Jurkat, Clone E6-1 (cell line): ENCODE results near the gene SGIP1.

Source experiments
- DNase-seq: peaks from one replicate; pipeline ENCODE4 v3.0.0-alpha.2; 2011; ENCODE audit warnings: low read depth, low spot score
- H3K4me3 ChIP-seq: 2 replicates; pipeline ENCODE4 v1.5.1; 2011; ENCODE audit warnings: mild to moderate bottlenecking, low read length, control low read depth, moderate library complexity

The SGIP1 gene

GRCh38 chr1:66546047-66546810, 12.3 kb downstream of the SGIP1 start:
- H3K4me3 ChIP-seq = no peak overlapping the region
- no peak for DNase-seq

GRCh38 chr1:66549017-66549416, 15.1 kb downstream of the SGIP1 start:
- DNase-seq = no peak
- no peak overlapping the region for H3K4me3 ChIP-seq

GRCh38 chr1:66550243-66550642, 16.3 kb downstream of the SGIP1 start:
- no peak for DNase-seq

GRCh38 chr1:66552287-66552686, 18.3 kb downstream of the SGIP1 start:
- H3K4me3 ChIP-seq = no peak overlapping the region
- no peak for DNase-seq

More at GRCh38 chr1:66550243-66550642, 16.3 kb downstream of the SGIP1 start:
- H3K4me3 ChIP-seq = no peak overlapping the region

GRCh38 chr1:66552829-66553228, 18.9 kb downstream of the SGIP1 start:
- H3K4me3 ChIP-seq = no peak overlapping the region
- no peak for DNase-seq

- H3K4me3 ChIP-seq = no peak overlapping the region
- DNase-seq = no peak
These were observed 19.9 kb downstream of the SGIP1 start for GRCh38 chr1:66553846-66554245.

GRCh38 chr1:66556161-66556611, 22.2 kb downstream of the SGIP1 start:
- no peak for DNase-seq
- H3K4me3 ChIP-seq = no peak overlapping the region

DNA sequence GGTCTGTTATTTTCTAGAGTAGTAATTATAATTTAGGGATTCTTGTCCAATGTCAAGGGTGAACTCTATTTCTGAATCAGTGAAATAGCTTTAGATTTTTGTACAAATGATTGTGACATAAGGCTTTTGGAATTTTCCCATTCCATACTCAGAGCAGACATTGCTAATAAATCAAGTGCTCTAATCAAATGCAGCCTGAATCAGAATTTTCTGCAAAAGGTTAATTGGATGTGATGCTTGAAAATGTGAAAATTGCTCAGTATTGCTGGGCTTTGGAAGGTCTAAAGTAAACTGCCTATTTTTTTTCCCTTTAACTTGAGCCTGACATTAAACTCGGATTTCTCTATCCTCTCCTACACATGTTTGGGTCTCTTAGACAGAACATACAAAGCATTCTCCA, 23.2 kb downstream of the SGIP1 start:
- no peak for DNase-seq
- H3K4me3 ChIP-seq = no peak overlapping the region

DNA sequence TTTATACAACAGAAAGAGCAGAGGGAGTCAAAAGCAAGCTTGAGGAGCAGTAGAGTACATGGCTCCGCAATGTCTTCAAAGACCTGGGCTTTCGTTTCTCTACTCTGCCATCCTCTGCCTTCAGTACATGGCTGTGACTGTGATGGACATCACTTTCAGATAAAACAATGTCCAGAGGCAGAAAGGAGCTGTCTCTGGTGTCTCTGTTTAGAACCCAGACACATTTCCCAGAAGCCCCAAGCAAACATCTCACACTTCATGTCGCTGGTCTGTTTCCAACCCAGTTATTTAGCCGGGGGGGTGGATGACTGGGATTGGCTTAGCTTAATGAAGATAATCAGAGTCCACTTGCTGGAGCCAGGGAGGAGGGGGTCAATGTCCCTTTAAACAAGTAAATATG, 25.6 kb downstream of the SGIP1 start:
- no peak overlapping the region for H3K4me3 ChIP-seq
- no peak for DNase-seq

DNA sequence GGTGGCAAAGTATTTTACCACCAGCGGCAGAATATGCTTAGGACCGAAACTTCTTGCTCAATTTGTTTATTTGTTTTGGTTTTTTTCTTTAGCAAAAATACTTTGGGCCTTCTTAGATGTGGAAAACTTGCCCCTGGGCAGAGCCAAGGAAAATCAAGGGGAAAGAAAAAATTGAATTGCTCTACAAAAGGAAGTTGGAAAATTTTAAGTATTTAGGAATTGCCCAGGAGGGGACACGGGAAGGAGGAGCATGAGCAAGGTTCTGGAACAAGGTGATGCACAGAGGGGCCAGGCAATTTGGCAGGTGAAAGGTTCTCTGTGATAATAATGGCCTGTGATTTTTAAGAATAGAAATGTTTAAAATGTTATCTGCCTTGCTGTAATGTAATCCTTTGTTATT, 28.6 kb downstream of the SGIP1 start:
- DNase-seq = no peak
- H3K4me3 ChIP-seq = no peak overlapping the region

DNA sequence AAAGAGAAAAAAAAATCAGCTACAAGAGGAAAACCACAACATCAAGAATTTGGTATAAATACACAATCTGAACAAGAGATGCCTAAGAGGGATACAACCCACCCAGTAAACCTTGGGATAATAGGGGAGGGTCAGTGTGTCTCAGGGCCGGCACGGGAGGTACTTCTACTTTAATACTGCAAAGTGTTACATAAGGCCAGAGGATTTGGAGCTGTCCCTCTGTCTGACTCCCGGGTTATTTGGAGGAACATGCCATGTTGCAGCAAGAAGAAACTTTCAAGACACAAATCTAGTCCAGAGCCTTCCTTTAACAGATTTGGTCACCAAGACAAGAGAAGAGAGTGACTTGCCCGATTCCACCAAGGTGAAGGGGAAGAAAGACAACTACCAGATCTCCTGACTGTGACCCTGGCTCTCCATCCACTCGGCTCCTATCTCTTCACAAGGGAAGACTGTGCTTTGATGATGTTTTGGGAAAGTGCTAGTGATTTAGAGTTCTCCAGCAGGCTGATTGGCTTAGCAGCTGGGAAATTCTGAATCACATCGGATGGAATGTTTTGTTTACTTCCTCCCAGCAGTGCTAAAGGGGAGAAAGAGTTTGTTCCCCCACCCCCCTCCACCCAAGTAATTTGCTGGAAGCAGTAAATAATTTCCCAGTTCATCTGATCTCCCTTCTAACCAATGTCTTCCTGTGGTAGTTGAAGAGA, 29.3 kb downstream of the SGIP1 start:
- H3K4me3 ChIP-seq = no peak overlapping the region
- DNase-seq = no peak

DNA sequence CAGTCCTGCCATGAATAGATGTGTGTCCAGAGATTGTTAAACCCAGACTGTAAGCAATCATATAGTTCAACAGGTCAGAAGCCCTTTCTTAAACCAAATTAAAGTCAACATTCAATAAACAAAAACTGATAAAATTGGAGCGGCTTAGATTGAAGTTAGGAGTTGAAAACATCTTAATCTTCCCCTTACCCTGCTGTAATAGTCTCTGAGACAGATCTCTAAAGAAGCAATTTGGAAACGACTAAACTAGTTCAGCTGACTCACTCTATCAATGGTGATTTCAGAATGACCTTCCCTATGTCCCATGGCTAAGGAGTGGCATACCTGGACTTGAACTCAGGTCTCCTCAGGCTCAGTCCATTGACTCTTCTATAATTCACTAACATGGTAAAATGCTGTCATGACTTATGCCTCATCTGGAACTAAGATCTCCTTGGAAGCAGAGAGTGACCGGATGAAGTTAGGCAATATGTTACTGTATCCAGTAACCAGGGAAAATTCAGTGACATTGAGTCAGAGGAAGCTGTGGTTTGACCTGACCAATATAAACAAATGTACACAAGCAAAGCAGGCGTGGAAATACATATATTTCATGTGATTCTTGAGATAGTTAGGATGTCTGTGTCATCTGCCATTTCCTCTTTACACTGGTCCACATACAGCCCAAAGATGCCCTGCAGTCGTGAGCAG, 30.1 kb downstream of the SGIP1 start:
- DNase-seq = no peak
- no peak overlapping the region for H3K4me3 ChIP-seq

- no peak for DNase-seq
- H3K4me3 ChIP-seq = no peak overlapping the region
These were observed 36.2 kb downstream of the SGIP1 start for GRCh38 chr1:66570196-66570595.

DNA sequence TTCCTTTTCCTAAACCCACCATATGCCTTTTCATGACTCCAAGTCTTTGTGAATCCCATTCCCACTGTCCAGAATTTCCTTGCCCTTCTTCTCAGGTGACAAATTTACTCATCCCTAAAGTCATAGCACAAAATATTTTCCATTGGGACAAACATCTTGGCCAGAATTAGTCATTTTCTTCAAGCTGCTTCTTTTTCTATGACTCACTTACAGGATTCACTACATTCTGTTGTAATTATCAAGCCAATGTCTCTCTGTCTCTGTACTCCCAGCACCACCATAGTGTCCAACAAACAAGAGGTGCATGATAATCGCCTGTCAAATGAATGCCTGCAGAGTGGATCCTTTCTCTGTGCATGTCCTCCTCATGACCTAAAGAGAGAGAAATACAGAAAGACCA, 37.8 kb downstream of the SGIP1 start:
- DNase-seq = no peak
- H3K4me3 ChIP-seq = no peak overlapping the region

GRCh38 chr1:66575739-66576138, 41.8 kb downstream of the SGIP1 start:
- no peak for DNase-seq
- H3K4me3 ChIP-seq = no peak overlapping the region

- DNase-seq = no peak
- H3K4me3 ChIP-seq = no peak overlapping the region
These were observed 42.7 kb downstream of the SGIP1 start for GRCh38 chr1:66576645-66577044.

DNA sequence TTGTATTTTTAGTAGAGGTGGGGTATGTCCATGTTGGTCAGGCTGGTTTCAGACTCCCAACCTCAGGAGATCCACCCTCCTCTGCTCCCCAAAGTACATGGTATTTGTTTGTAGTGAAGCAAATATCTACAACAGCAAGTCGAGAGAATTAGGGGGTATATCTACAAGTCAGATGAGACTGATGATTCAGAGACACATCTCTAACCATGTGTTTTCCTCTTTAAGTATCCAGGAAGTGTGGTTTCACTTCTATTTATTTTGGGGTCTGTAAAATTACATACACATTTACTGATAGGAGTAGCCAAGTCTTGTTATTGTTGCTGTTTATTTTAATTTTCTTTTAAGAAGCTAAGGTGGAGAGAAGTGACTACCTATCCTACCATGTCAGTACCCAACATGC, 44.9 kb downstream of the SGIP1 start:
- no peak overlapping the region for H3K4me3 ChIP-seq
- no peak for DNase-seq

GRCh38 chr1:66580081-66580480, 46.1 kb downstream of the SGIP1 start:
- H3K4me3 ChIP-seq = no peak overlapping the region
- no peak for DNase-seq

- DNase-seq = no peak
- H3K4me3 ChIP-seq = no peak overlapping the region
These were observed 49.1 kb downstream of the SGIP1 start for GRCh38 chr1:66583021-66583420.

DNA sequence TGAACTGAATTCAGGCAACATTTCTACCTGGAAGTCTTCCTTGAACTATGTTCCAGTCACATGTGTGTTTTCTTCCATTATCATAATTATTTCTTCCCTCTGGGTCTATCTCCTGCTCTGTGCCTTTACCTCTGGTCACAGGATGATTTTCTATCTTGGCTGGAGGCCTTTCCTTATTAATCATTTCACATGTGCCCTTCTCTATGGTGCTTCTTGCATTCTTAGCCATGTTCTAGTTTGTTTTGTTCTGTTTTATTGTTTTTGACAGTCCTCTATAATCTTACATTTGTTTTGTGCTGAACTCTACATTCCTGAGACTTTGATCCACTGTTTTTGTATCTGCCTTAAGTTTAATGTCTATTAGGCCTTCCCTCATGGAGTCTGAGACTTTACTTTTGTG, 51.0 kb downstream of the SGIP1 start:
- DNase-seq = no peak
- H3K4me3 ChIP-seq = no peak overlapping the region
